ENCODE results near the gene AIRE. TPM values are rescaled to one million over a fixed set of nuclear protein-coding genes. Genes with fewer than 3 reads are reported as not detected.

Gene AIRE
- total RNA-seq, 1 experiment from 2014 or later: 0.31 TPM

GRCh38 chr21:44316277-44316900 lies 30.7 kb downstream of the AIRE start:
- H3K27me3 ChIP-seq (ENCODE audit: control insufficient read depth, insufficient read depth, low read length): no peaks in the 10 kb centered on the region
- peaks cover 5% of the 10 kb centered on the region for H3K36me3 ChIP-seq (replicated peaks; ENCODE audit: control insufficient read depth, insufficient read depth, low read length)
- no peak overlapping the region for H3K4me3 ChIP-seq (ENCODE audit: insufficient read depth, low read depth, low read length)
- no peak for DNase-seq

GRCh38 chr21:44317241-44317782 lies 31.6 kb downstream of the AIRE start:
- DNase-seq: no peak
- Histone ChIP-seq H3K4me3 (ENCODE audit: insufficient read depth, low read depth, low read length) (no peak overlapping the region), H3K36me3 (replicated peaks; ENCODE audit: control insufficient read depth, insufficient read depth, low read length) (peaks cover 4% of the 10 kb centered on the region), H3K27me3 (ENCODE audit: control insufficient read depth, insufficient read depth, low read length) (no peaks in the 10 kb centered on the region)

GRCh38 chr21:44317871-44318270 lies 32.2 kb downstream of the AIRE start:
- Histone ChIP-seq H3K4me3 (ENCODE audit: insufficient read depth, low read depth, low read length) (no peak overlapping the region), H3K36me3 (replicated peaks; ENCODE audit: control insufficient read depth, insufficient read depth, low read length) (peaks cover 5% of the 10 kb centered on the region), H3K27me3 (ENCODE audit: control insufficient read depth, insufficient read depth, low read length) (no peaks in the 10 kb centered on the region)
- no peak for DNase-seq

- Histone ChIP-seq H3K4me3 (ENCODE audit: insufficient read depth, low read depth, low read length) (no peak overlapping the region), H3K36me3 (replicated peaks; ENCODE audit: control insufficient read depth, insufficient read depth, low read length) (peaks cover 5% of the 10 kb centered on the region), H3K27me3 (ENCODE audit: control insufficient read depth, insufficient read depth, low read length) (no peaks in the 10 kb centered on the region)
- no peak for DNase-seq
Observed at GRCh38 chr21:44318489-44319285, 33.0 kb downstream of the AIRE start.

- peaks cover 5% of the 10 kb centered on the region for H3K36me3 ChIP-seq (replicated peaks; ENCODE audit: control insufficient read depth, insufficient read depth, low read length)
- DNase-seq: no peak
- H3K27me3 ChIP-seq (ENCODE audit: control insufficient read depth, insufficient read depth, low read length): no peaks in the 10 kb centered on the region
- no peak overlapping the region for H3K4me3 ChIP-seq (ENCODE audit: insufficient read depth, low read depth, low read length)
Observed at GRCh38 chr21:44319407-44320065, 33.9 kb downstream of the AIRE start.

GRCh38 chr21:44320847-44321246 lies 35.2 kb downstream of the AIRE start:
- no peak for DNase-seq
- H3K4me3 ChIP-seq (ENCODE audit: insufficient read depth, low read depth, low read length): no peak overlapping the region
- peaks cover 6% of the 10 kb centered on the region for H3K36me3 ChIP-seq (replicated peaks; ENCODE audit: control insufficient read depth, insufficient read depth, low read length)
- no peaks in the 10 kb centered on the region for H3K27me3 ChIP-seq (ENCODE audit: control insufficient read depth, insufficient read depth, low read length)

GRCh38 chr21:44321846-44322450 lies 36.3 kb downstream of the AIRE start:
- H3K4me3 ChIP-seq (ENCODE audit: insufficient read depth, low read depth, low read length): no peak overlapping the region
- H3K36me3 ChIP-seq (replicated peaks; ENCODE audit: control insufficient read depth, insufficient read depth, low read length): peaks cover 6% of the 10 kb centered on the region
- H3K27me3 ChIP-seq (ENCODE audit: control insufficient read depth, insufficient read depth, low read length): no peaks in the 10 kb centered on the region
- peak; percentile 80 for DNase-seq

GRCh38 chr21:44322621-44323325 lies 37.1 kb downstream of the AIRE start:
- DNase-seq: no peak
- no peak overlapping the region for H3K4me3 ChIP-seq (ENCODE audit: insufficient read depth, low read depth, low read length)
- peaks cover 5% of the 10 kb centered on the region for H3K36me3 ChIP-seq (replicated peaks; ENCODE audit: control insufficient read depth, insufficient read depth, low read length)
- H3K27me3 ChIP-seq (ENCODE audit: control insufficient read depth, insufficient read depth, low read length): no peaks in the 10 kb centered on the region

- H3K36me3 ChIP-seq (replicated peaks; ENCODE audit: control insufficient read depth, insufficient read depth, low read length): peaks cover 3% of the 10 kb centered on the region
- H3K27me3 ChIP-seq (ENCODE audit: control insufficient read depth, insufficient read depth, low read length): no peaks in the 10 kb centered on the region
- DNase-seq: no peak
- H3K4me3 ChIP-seq (ENCODE audit: insufficient read depth, low read depth, low read length): no peak overlapping the region
Observed at GRCh38 chr21:44323591-44323990, 37.9 kb downstream of the AIRE start.

GRCh38 chr21:44324106-44324853 lies 38.6 kb downstream of the AIRE start:
- Histone ChIP-seq H3K27me3 (ENCODE audit: control insufficient read depth, insufficient read depth, low read length) (no peaks in the 10 kb centered on the region), H3K36me3 (replicated peaks; ENCODE audit: control insufficient read depth, insufficient read depth, low read length) (peaks cover 3% of the 10 kb centered on the region), H3K4me3 (ENCODE audit: insufficient read depth, low read depth, low read length) (no peak overlapping the region)
- no peak for DNase-seq

GRCh38 chr21:44324854-44325107 lies 39.1 kb downstream of the AIRE start:
- Histone ChIP-seq H3K27me3 (ENCODE audit: control insufficient read depth, insufficient read depth, low read length) (no peaks in the 10 kb centered on the region), H3K36me3 (replicated peaks; ENCODE audit: control insufficient read depth, insufficient read depth, low read length) (peaks cover 3% of the 10 kb centered on the region), H3K4me3 (ENCODE audit: insufficient read depth, low read depth, low read length) (no peak overlapping the region)
- no peak for DNase-seq

GRCh38 chr21:44325386-44326271 lies 40.0 kb downstream of the AIRE start:
- no peak overlapping the region for H3K4me3 ChIP-seq (ENCODE audit: insufficient read depth, low read depth, low read length)
- no peaks in the 10 kb centered on the region for H3K27me3 ChIP-seq (ENCODE audit: control insufficient read depth, insufficient read depth, low read length)
- no peak for DNase-seq
- H3K36me3 ChIP-seq (replicated peaks; ENCODE audit: control insufficient read depth, insufficient read depth, low read length): peaks cover 3% of the 10 kb centered on the region

GRCh38 chr21:44326272-44326647 lies 40.6 kb downstream of the AIRE start:
- Histone ChIP-seq H3K36me3 (replicated peaks; ENCODE audit: control insufficient read depth, insufficient read depth, low read length) (peaks cover 3% of the 10 kb centered on the region), H3K4me3 (ENCODE audit: insufficient read depth, low read depth, low read length) (no peak overlapping the region), H3K27me3 (ENCODE audit: control insufficient read depth, insufficient read depth, low read length) (no peaks in the 10 kb centered on the region)
- no peak for DNase-seq

Data from H7 (cell line).